GM13977 (cell line): ENCODE measurements around the gene COL6A5.

Source experiments
- DNase-seq: peaks from one replicate; pipeline ENCODE4 v3.0.0; 2012; ENCODE audit warnings: low spot score
- in situ Hi-C: fragments of 300-500 bp; cut with MboI; formaldehyde crosslinking; loops from one replicate; pipeline ENCODE4 v1.12.0; 2022; ENCODE audit warnings: low sequenced_read_pairs, low pct_unique_long_range_greater_than_20kb, mixed read lengths, inconsistent platforms; ENCODE audit not compliant: unreplicated experiment
- TF ChIP-seq, protein P1 (sequence below): IDR thresholded peaks from 2 replicates; pipeline ENCODE4 v1.5.1; 2012; ENCODE audit warnings: mild to moderate bottlenecking, control low read depth; ENCODE audit not compliant: insufficient read depth; ENCODE audit errors: extremely low read depth, missing control alignments

COL6A5 gene

GRCh38 chr3:130529486-130530215 lies 184.2 kb downstream of the COL6A5 start:
- in situ Hi-C loops = no loop called here
- TF ChIP-seq, protein P1, sequence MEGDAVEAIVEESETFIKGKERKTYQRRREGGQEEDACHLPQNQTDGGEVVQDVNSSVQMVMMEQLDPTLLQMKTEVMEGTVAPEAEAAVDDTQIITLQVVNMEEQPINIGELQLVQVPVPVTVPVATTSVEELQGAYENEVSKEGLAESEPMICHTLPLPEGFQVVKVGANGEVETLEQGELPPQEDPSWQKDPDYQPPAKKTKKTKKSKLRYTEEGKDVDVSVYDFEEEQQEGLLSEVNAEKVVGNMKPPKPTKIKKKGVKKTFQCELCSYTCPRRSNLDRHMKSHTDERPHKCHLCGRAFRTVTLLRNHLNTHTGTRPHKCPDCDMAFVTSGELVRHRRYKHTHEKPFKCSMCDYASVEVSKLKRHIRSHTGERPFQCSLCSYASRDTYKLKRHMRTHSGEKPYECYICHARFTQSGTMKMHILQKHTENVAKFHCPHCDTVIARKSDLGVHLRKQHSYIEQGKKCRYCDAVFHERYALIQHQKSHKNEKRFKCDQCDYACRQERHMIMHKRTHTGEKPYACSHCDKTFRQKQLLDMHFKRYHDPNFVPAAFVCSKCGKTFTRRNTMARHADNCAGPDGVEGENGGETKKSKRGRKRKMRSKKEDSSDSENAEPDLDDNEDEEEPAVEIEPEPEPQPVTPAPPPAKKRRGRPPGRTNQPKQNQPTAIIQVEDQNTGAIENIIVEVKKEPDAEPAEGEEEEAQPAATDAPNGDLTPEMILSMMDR = no peak
- no peak for DNase-seq

GRCh38 chr3:130533247-130533646 lies 187.8 kb downstream of the COL6A5 start:
- TF ChIP-seq, protein P1 = no peak
- in situ Hi-C loops = no loop called here
- no peak for DNase-seq
